Measurements from ENCODE around the gene C6orf15.

Gene C6orf15

DNA sequence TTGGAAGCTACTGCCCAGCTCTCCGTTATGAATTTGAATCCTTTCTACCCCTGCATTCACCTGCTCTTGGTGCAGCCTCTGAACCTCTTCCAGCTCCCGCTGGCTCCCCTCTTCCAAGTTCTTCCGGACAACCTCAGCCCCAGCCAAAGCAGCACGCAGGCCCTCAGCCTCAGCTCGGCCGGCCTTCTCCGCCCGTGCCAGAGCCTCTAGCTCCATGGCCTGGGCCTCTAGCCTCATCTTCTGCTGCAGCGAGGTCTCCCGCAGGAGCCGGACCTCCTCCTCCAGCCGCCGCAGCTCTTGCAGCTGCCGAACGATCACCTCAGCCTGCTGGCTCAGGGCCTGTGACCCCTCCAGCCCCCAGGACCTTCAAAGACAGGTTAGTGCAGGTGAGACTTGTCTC, 42.1 kb upstream of the C6orf15 start:
- H4K20me1 ChIP-seq (ENCODE audit: insufficient read depth, low read length), result no peaks in the 10 kb centered on the region
- H3K27me3 ChIP-seq (replicated peaks; ENCODE audit: insufficient read depth, low read length), result no peaks in the 10 kb centered on the region
- no peaks in the 10 kb centered on the region for H3K9me3 ChIP-seq (replicated peaks; ENCODE audit: insufficient read depth, low read length)
- H3K27ac ChIP-seq (ENCODE audit: low read length), result no peak overlapping the region
- H3K79me2 ChIP-seq (ENCODE audit: low read length), result peaks cover 10% of the 10 kb centered on the region
- no peak overlapping the region for H3K4me3 ChIP-seq (ENCODE audit: low read length)
- H3K4me1 ChIP-seq (ENCODE audit: low read length), result peaks cover 5% of the 10 kb centered on the region; the same call in 1 of the 2 replicates
- TF ChIP-seq, protein P1, sequence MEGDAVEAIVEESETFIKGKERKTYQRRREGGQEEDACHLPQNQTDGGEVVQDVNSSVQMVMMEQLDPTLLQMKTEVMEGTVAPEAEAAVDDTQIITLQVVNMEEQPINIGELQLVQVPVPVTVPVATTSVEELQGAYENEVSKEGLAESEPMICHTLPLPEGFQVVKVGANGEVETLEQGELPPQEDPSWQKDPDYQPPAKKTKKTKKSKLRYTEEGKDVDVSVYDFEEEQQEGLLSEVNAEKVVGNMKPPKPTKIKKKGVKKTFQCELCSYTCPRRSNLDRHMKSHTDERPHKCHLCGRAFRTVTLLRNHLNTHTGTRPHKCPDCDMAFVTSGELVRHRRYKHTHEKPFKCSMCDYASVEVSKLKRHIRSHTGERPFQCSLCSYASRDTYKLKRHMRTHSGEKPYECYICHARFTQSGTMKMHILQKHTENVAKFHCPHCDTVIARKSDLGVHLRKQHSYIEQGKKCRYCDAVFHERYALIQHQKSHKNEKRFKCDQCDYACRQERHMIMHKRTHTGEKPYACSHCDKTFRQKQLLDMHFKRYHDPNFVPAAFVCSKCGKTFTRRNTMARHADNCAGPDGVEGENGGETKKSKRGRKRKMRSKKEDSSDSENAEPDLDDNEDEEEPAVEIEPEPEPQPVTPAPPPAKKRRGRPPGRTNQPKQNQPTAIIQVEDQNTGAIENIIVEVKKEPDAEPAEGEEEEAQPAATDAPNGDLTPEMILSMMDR (IDR thresholded peaks at IDR 0.05; ENCODE audit: low read length), result no peak
- no peak for TF ChIP-seq EZH2 (optimal IDR thresholded peaks at IDR 0.05; ENCODE audit: low read depth, low read length)
- no peak for TF ChIP-seq EZH2phosphoT487 (IDR thresholded peaks at IDR 0.05; ENCODE audit: low read length)
- no peak overlapping the region for H3K4me2 ChIP-seq (ENCODE audit: low read depth, low read length)
- no peaks in the 10 kb centered on the region for H3K9me2 ChIP-seq (replicated peaks; ENCODE audit: insufficient read depth, low read length)
- DNase-seq, result no peak
- 0 out of 2 replicates have a peak, but pooled peaks cover 8% of the 10 kb centered on the region for H3F3A ChIP-seq (ENCODE audit: insufficient read depth, low read length)
- H3K36me3 ChIP-seq (replicated peaks; ENCODE audit: insufficient read depth, low read length), result no peaks in the 10 kb centered on the region
- no peak overlapping the region for H2AFZ ChIP-seq (ENCODE audit: low read length)
- no peak overlapping the region for H3K9ac ChIP-seq (ENCODE audit: low read length)

DNA sequence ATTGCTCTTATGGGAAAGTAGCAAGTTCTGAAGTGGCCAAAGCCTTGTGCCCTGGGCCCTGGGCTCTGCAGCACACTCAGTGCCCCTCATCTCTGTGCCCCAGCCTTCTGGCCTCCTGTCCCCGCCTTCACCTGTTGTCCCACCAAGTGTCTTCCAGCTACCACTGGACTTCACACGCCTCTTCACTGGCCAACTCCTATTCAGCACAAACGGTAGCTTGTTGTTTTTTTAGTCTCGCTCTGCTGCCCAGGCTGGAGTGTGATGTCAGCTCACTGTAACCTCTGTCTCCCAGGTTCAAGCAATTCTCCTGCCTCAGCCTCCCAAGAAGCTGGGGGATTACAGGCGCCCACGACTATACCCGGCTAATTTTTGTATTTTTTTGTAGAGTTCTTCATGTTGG, 40.4 kb upstream of the C6orf15 start:
- Histone ChIP-seq H3K9me3 (replicated peaks; ENCODE audit: insufficient read depth, low read length) (no peaks in the 10 kb centered on the region), H3K9me2 (replicated peaks; ENCODE audit: insufficient read depth, low read length) (no peaks in the 10 kb centered on the region), H2AFZ (ENCODE audit: low read length) (no peak overlapping the region), H3K4me3 (ENCODE audit: low read length) (no peak overlapping the region), H3K27me3 (replicated peaks; ENCODE audit: insufficient read depth, low read length) (no peaks in the 10 kb centered on the region), H4K20me1 (ENCODE audit: insufficient read depth, low read length) (no peaks in the 10 kb centered on the region), H3F3A (ENCODE audit: insufficient read depth, low read length) (no peaks in the 10 kb centered on the region), H3K4me2 (ENCODE audit: low read depth, low read length) (no peak overlapping the region), H3K9ac (ENCODE audit: low read length) (no peak overlapping the region), H3K27ac (ENCODE audit: low read length) (no peak overlapping the region), H3K79me2 (ENCODE audit: low read length) (no peaks in the 10 kb centered on the region), H3K36me3 (replicated peaks; ENCODE audit: insufficient read depth, low read length) (no peaks in the 10 kb centered on the region), H3K4me1 (ENCODE audit: low read length) (peaks cover 5% of the 10 kb centered on the region; the same call in 1 of the 2 replicates)
- TF ChIP-seq EZH2 (optimal IDR thresholded peaks at IDR 0.05; ENCODE audit: low read depth, low read length), result no peak
- TF ChIP-seq, protein P1 (IDR thresholded peaks at IDR 0.05; ENCODE audit: low read length), result no peak
- TF ChIP-seq EZH2phosphoT487 (IDR thresholded peaks at IDR 0.05; ENCODE audit: low read length), result no peak
- no peak for DNase-seq

DNA sequence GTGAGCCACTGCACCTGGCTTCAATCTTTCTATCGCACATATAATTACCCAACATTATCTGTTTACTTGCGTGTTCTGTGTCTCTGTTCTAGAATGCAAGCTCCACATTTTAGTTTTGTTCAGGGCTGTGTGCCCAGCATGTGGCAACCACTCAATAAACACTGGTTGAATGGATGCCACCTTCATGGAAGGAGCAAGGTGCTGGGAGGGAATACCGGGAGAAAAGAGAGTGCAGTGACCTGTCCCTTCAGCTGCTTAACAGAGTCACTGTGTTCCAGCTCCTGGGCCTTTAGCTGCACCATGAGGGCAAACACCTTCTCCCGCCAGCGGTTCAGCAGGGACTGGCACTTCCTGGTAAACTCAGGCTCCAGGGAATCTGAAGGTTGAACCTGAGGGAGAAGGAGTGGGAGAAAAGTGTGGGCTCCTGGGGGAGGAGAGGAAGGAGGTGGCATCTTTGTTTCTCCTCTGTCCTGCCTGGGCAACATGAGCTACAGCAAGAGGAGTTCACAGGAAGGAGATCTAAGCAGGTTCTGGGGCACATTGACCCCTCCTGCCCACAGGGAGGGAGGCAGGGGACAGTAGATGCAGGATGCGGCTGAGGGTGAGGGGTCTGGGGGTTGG, 37.6 kb upstream of the C6orf15 start:
- no peaks in the 10 kb centered on the region for H3K79me2 ChIP-seq (ENCODE audit: low read length)
- no peak overlapping the region for H2AFZ ChIP-seq (ENCODE audit: low read length)
- no peaks in the 10 kb centered on the region for H3K27me3 ChIP-seq (replicated peaks; ENCODE audit: insufficient read depth, low read length)
- no peak overlapping the region for H3K4me3 ChIP-seq (ENCODE audit: low read length)
- H3F3A ChIP-seq (ENCODE audit: insufficient read depth, low read length), result no peaks in the 10 kb centered on the region
- no peak for DNase-seq
- no peak overlapping the region for H3K27ac ChIP-seq (ENCODE audit: low read length)
- H3K9me3 ChIP-seq (replicated peaks; ENCODE audit: insufficient read depth, low read length), result no peaks in the 10 kb centered on the region
- H3K4me2 ChIP-seq (ENCODE audit: low read depth, low read length), result no peak overlapping the region
- no peaks in the 10 kb centered on the region for H3K36me3 ChIP-seq (replicated peaks; ENCODE audit: insufficient read depth, low read length)
- TF ChIP-seq EZH2 (optimal IDR thresholded peaks at IDR 0.05; ENCODE audit: low read depth, low read length) (no peak), EZH2phosphoT487 (IDR thresholded peaks at IDR 0.05; ENCODE audit: low read length) (no peak)
- TF ChIP-seq, protein P1 (IDR thresholded peaks at IDR 0.05; ENCODE audit: low read length), result no peak
- no peak overlapping the region for H3K9ac ChIP-seq (ENCODE audit: low read length)
- no peaks in the 10 kb centered on the region for H3K9me2 ChIP-seq (replicated peaks; ENCODE audit: insufficient read depth, low read length)
- H3K4me1 ChIP-seq (ENCODE audit: low read length), result no peaks in the 10 kb centered on the region
- H4K20me1 ChIP-seq (ENCODE audit: insufficient read depth, low read length), result no peaks in the 10 kb centered on the region

Measured in MM.1S (cell line).